ENCODE data around the gene ANXA6.

The ANXA6 gene

DNA sequence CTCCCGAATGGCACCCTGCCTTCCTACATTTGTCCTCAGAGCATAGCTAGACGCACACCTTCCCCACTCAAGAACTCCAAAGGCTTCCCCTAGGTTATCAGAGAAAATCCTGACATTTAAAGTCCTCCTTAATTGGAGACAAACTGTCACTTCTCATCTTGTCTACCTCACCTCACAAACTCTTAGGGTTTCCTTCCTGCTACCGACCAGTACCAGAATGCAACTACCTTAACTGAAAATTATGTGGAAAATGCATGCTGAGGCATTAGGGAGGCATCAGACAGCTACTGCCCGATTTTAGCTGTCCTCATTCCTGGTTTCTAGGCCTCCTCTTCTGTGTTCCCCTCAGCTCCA is 58.8 kb downstream of the ANXA6 start:
- no peak for DNase-seq (ENCODE audit: low spot score)

DNA sequence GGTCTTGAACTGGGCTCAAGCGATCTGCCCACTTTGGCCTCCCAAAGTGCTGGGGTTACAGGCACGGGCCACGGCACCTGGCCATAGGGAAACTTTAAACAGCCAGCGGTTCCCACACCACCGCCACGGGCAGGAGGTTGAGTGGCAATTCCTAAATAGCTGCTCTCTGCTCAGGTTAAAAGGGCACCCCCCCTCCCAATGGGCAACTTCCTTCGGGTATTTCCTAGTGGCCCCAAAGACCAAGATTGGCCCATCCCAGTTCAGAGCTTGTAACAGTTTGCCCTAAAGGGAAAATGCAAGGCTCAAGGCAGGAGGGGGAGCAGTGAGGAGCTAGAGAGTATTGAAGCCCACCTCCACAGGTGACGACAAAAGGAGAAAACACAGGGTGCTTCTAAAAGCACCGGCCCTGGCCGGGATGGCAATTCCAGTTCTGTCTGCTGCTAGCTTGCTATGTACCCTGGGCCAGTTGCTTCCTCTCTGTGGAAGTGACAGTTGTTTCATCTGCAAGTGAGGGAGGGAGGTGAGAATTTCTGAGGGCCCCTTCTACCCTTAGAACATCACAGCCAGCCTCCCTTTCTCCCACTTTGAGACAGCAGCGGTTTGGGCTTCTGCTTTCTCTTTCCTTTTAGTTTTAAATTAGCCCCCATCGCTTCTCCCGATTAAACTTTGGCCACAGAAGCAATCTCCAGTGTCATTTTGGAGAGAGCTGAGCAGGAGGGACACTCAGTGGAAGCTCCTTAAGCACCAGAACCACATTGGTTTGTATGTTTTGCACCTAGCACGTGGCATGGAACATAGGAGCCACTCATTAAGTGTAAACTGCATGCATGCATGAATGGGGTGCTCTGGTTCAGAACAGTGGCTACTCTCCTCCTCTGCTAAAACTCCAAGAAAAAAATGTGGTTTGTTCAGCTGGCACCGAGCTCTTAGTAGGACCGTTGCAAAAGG is 59.5 kb downstream of the ANXA6 start:
- no peak for DNase-seq (ENCODE audit: low spot score)

DNA sequence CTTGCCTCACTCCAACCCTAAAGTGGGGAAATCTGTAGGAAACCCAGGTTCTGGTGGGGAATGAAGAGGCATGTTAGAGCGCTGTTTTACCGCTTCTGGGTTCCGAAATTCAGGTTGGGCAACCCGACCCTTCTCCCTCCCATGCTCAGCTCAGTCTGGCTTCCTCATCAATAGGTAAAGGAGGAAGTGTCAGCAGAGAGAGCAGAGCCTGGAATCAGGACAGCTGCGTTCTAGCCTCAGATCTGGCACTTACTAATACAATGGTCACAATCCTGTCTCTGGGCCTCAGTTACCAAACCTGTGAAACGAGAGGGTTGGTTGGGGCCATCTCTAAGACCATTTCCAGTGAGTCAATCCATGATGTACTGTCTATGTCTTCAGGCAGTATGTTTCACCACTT is 60.5 kb downstream of the ANXA6 start:
- no peak for DNase-seq (ENCODE audit: low spot score)

DNA sequence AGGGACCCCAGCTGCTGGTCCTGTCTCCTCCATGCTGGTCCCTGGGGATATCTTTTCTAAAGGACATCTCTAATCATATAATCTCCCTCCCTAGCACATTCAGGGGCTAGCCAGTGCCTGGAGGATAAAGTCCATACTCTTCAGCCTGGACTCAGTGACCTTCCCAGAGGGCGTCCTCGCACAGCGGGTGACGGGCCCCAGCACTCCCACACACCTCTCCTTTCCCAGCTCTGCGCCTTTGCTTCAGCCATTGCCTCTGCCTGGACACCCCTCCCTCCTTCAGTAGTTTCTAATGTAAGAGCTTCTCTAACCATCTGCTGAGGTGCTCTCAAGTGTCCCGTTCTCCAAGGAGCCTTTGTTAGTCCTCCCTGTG is 61.6 kb downstream of the ANXA6 start:
- DNase-seq (ENCODE audit: low spot score), result no peak

DNA sequence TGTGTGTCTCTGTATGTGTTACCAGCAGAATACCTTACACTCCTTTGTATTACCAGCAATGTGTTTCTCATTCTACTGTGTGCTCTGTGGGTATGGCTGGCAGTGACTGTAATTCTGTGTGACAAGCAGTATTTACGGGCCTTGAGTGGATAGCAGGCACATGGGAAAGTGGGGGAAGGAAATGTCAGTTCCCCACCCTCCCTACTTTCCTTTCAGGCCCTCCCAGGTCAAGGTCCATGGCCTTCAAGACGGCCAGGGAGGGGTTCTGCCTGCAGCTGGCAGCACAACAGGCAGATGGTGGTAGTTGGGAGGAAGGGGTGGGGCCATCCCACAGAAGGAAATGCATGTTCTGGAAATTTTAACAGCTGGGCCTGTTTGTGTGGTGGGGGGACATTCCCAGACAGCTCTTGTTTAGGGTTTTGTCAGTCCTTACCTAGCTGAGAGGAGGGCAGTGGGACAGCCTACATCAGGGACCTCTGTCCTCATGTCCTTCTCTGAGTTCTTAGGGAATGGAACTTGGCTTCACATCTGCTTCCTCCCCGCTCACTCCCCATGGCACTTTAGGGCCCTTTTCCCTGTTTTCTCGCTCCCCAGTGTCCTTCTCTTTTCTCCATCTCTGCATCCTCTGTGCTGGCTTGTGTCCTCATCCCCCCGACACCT is 62.1 kb downstream of the ANXA6 start:
- DNase-seq (ENCODE audit: low spot score), result no peak

DNA sequence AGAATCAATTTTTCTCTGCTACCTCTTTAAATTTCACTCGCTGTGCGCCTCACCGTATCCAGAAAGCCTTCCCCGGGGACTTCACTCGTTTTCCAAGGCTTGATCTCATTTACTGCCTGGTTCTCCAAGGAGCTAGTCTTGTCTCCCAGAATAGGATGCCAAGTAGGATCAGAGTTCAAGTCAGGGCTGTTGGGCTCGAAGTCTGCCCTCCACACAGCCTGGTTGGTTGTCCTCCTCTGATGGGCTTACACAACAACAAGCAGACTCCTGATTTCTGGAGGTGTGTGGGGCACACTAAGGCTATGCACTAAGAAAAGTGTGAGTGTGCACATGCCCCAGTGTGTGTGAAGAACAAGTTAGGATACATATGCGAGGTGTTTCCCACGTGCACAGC is 62.7 kb downstream of the ANXA6 start:
- DNase-seq (ENCODE audit: low spot score), result no peak

GRCh38 chr5:151094030-151094851 is 63.3 kb downstream of the ANXA6 start:
- no peak for DNase-seq (ENCODE audit: low spot score)

- no peak for DNase-seq (ENCODE audit: low spot score)
These were observed 64.1 kb downstream of the ANXA6 start for GRCh38 chr5:151093476-151093889.

DNA sequence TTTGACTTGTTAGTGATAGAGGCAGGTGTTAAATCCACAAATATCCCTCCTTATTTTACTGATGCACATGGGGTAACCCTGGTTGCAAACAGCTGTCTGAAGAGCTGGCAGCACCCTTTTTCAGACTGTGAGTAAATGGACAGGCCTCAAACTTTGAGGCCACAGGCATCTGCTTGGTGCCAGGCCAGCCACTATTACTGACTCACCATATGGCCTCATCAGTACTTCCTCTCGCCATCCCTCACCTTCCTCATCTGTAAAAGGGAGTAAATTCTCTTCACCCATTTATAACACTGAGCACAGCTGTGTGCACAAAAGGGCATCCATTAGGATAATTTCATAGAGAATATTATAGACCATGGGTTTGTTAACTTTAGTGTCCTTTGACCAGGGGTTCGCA is 64.8 kb downstream of the ANXA6 start:
- no peak for DNase-seq (ENCODE audit: low spot score)

GRCh38 chr5:151089726-151090125 is 67.9 kb downstream of the ANXA6 start:
- no peak for DNase-seq (ENCODE audit: low spot score)

- DNase-seq (ENCODE audit: low spot score), result no peak
These were observed 68.6 kb downstream of the ANXA6 start for GRCh38 chr5:151088986-151089385.

GRCh38 chr5:151087486-151087885 is 70.1 kb downstream of the ANXA6 start:
- no peak for DNase-seq (ENCODE audit: low spot score)

GRCh38 chr5:151086905-151087360 is 70.6 kb downstream of the ANXA6 start:
- DNase-seq (ENCODE audit: low spot score), result no peak

DNA sequence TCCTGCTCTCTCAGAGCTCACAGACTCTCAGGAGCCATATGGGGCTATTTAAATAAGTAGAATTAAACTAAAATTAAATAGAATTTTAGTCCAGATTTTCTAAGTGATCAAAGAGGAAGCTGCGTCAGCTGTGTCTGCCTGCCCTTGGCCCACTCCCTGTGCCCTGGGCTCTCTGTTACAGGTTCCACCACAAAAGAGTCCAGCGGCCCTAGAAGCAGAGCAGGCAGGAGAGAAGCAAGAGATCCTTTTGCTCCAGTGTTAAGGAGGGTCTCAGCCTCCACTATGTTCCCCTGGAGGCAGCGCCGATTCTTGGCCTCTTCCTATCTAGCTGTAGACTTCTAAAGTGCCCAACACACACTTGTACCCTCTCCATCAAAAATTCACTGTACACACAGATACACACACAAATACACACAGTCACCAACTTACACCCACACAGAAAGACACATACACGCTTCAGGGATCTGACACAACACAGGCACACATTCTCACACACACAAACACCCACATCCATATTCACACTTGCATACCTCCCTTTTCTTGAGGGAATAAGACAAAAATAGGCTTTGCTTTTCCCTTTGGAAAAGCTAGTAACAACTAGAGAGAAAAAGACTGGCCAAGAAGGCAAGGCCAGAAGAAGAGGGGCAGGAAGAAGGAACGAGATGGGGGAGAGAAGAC is 71.2 kb downstream of the ANXA6 start:
- DNase-seq (ENCODE audit: low spot score), result no peak

DNA sequence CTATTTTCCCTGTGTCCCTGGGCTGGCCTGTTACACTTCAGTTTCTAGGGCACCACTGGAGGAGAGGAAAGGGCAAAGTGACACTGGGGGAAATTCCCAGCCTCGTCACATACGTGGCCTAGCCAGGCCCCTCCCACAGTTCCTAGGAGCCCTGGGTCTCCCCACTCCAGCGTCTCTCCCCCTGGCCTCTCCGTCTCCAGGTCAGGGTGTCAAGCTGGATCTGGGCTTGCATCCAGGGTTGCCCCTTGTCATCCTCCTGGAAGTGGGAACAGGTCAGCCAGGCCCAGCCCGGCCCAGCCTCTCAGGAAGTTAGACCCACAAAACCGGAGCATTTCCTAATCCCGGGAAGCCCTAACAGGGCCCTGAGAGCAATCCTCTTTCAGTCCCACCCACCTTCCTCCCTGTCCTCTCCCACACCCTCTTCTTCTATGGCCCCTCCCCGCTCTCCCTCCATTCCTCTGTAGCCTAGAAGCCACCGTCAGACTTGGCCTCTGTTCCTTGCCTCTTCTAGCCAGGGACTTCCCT is 72.0 kb downstream of the ANXA6 start:
- DNase-seq (ENCODE audit: low spot score), result no peak

DNA sequence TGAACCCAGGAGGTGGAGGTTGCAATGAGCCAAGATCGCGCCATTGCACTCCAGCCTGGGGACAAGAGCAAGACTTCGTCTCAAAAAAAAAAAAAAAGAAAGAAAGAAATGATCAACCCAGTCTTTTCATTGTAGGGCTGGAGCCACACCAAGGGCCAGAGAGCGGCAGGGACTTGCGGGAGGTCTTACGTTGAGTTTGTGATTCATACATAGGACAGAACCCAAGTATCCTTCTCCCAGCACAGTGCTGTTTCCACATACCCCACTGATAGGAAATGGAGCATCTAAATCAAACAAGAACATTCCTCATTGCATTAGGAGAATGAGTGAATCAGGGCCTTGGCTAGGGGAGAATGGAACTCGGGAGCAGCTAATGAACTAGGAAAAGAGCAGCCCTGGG is 73.2 kb downstream of the ANXA6 start:
- no peak for DNase-seq (ENCODE audit: low spot score)

DNA sequence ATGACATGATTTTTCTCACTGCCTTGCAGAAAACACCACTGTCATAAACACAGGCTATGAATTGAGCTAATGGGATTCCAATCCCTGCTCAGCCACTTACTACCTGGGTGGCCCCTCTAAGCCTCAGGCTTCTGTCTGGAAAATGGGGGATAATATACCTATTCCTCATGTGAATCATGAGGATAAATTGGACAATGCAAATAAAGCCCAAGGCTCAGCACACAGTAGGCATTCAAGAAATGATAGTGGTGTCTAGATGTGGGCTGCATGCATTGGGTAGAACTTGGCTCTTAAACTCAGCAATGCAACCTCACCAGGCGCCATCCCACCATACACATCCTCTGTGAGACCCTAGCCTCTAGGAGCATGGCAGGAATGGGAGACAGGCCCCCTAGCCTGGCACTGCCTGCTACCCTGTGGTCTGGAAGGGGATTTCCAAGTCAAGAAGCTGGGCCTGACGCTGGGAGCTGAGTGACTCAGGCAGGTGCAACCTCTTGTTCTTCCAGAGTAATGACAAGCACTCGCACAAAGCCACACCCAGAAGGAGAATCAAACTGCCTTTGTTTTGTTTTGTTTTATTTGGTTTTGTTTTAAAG is 74.4 kb downstream of the ANXA6 start:
- DNase-seq (ENCODE audit: low spot score), result no peak

- no peak for DNase-seq (ENCODE audit: low spot score)
These were observed 75.2 kb downstream of the ANXA6 start for GRCh38 chr5:151082282-151082902.

GRCh38 chr5:151081431-151082281 is 75.9 kb downstream of the ANXA6 start:
- DNase-seq (ENCODE audit: low spot score), result no peak
